Ovary (tissue), 9 donors: ENCODE data around the gene PLCB1. TPM values are rescaled to one million over a fixed set of nuclear protein-coding genes. Genes with fewer than 3 reads are reported as not detected.

ENCODE experiments used
- DNase-seq, 5 donors: peaks; one replicate each; pipeline ENCODE4 v3.0.0-alpha.2; 2019 to 2020
- H3K27ac ChIP-seq, 2 donors: fragments of 200-600 bp; one replicate each; pipeline versions ENCODE4 v1.5.1 to v1.8.0; 2019 to 2022
- H3K27me3 ChIP-seq: fragments of 200-600 bp; one replicate; pipeline ENCODE4 v1.8.0; 2022
- H3K36me3 ChIP-seq: fragments of 200-600 bp; sonication (generic); one replicate; pipeline ENCODE4 v1.5.1; 2019
- H3K4me1 ChIP-seq: one replicate; pipeline ENCODE4 v1.8.1; 2013; ENCODE audit warnings: mild to moderate bottlenecking, moderate library complexity; ENCODE audit not compliant: insufficient read depth
- H3K4me3 ChIP-seq: fragments of 200-600 bp; sonication (generic); one replicate; pipeline ENCODE4 v1.5.1; 2017
- H3K9me3 ChIP-seq, 2 donors: fragments of 200-600 bp in 1 of 2; sonication (generic) in 1 of 2; one replicate each; pipeline versions ENCODE4 v1.5.1 to v1.8.1; 2013 to 2019; ENCODE audit warnings: mild to moderate bottlenecking in 1 of 2, moderate library complexity in 1 of 2
- EP300 ChIP-seq: sonication (generic); formaldehyde crosslinking; IDR thresholded peaks from one replicate; pipeline ENCODE4 v1.6.1; 2017; ENCODE audit warnings: antibody characterized with exemption
- POLR2A ChIP-seq: fragments of 450-650 bp; IDR thresholded peaks from one replicate; pipeline ENCODE4 v1.6.1; 2017; ENCODE audit warnings: antibody characterized with exemption, mild to moderate bottlenecking, moderate library complexity
- WGBS, 3 donors: extraction: QIAGEN DNeasy Blood & Tissue Kit in 1 of 3; methylation state at CpG; one replicate each; pipeline versions ENCODE4 v1.1.5 to v1.1.7; 2013 to 2017; 5-methylcytosine and 5-hydroxymethylcytosine counted together
- intact Hi-C, 4 donors: fragments of 100-400 bp; cut with DNase I; formaldehyde crosslinking; loops; one replicate each; pipeline versions ENCODE4 v1.11.0 to v1.15.1; 2022 to 2023
- polyA plus RNA-seq, 2 donors: library from polyadenylated mRNA; stranded (reverse); fragments of 200-250 nt in 1 of 2; fragments of 350-450 nt in 1 of 2; fragmentation: Illumina TruSeq in 1 of 2; extraction: RNeasy Lipid Tissue Mini Kit (QIAGEN cat#74804) in 1 of 2; gene quantifications; one replicate each; pipeline ENCODE4 v1.2.3, GENCODE V29; 2013 to 2014
- total RNA-seq, 7 donors: library from RNA; depleted of rRNA in 2 of 7; stranded (reverse); fragments of >200 nt in 2 of 7; fragmentation: NEBNext Ultra II Directional in 3 of 7; extraction: Animal tissue kit (Norgen Biotek cat#: 25700) in 3 of 7; gene quantifications; one replicate each; pipeline versions ENCODE4 v1.1.0 to v1.2.4, GENCODE V29; 2016 to 2023
- TF ChIP-seq, protein P1 (sequence below), 3 donors: fragments of 450-650 bp in 2 of 3; fragments of 200-600 bp in 1 of 3; IDR thresholded peaks; one replicate each; pipeline versions ENCODE4 v1.5.1 to v1.8.0; 2016 to 2022; ENCODE audit warnings: antibody characterized with exemption in 3 of 3, mild to moderate bottlenecking in 1 of 3
- donor health status: DM: no; HTN: no; CAD: no; lungs with moderate emphysema.
- donor health status: DM: no; HTN: no; CAD: no.
- donor health status: Bipolar disorder and iron deficiency.
- donor health status: DM: yes; HTN: yes; CAD: no.
- donor health status: DM: no; HTN: no; CAD: no.
- donor health status: DM: yes; HTN: yes; CAD: no.

The PLCB1 gene
- total and polyA plus RNA-seq, 9 donors = 2.9 to 29.5 (median 9.0) TPM

DNA sequence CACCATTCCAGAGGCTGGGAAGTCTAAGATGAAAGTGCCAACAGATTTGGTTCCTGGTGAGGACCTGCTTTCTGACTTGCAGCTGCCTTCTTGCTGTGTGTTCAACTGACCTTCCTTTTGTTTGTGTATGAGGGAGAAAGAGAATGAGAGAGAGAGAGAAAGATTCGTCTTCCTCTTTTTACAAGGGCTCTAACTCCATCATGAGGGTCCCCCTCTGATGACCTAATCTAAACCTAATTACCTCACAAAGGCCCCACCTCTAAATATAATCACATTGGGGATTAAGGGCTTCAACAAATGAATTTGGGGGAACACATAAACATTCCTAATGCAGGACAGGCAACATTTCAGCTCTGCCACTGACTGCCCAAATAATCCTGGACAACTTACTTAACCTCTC, 130.7 kb downstream of the PLCB1 start:
- no peak overlapping the region for H3K4me3 ChIP-seq
- H3K4me1 ChIP-seq = no peaks in the 10 kb centered on the region
- intact Hi-C loops = no loop called here
- H3K36me3 ChIP-seq = no peaks in the 10 kb centered on the region
- WGBS, 3 donors = 69 to 86% (median 75%) methylated on average over 1 of the region's 1 CpG
- H3K27ac ChIP-seq = no peak overlapping the region
- H3K9me3 ChIP-seq = no peaks in the 10 kb centered on the region
- no peaks in the 10 kb centered on the region for H3K27me3 ChIP-seq
- no peak for DNase-seq
- TF ChIP-seq, protein P1, sequence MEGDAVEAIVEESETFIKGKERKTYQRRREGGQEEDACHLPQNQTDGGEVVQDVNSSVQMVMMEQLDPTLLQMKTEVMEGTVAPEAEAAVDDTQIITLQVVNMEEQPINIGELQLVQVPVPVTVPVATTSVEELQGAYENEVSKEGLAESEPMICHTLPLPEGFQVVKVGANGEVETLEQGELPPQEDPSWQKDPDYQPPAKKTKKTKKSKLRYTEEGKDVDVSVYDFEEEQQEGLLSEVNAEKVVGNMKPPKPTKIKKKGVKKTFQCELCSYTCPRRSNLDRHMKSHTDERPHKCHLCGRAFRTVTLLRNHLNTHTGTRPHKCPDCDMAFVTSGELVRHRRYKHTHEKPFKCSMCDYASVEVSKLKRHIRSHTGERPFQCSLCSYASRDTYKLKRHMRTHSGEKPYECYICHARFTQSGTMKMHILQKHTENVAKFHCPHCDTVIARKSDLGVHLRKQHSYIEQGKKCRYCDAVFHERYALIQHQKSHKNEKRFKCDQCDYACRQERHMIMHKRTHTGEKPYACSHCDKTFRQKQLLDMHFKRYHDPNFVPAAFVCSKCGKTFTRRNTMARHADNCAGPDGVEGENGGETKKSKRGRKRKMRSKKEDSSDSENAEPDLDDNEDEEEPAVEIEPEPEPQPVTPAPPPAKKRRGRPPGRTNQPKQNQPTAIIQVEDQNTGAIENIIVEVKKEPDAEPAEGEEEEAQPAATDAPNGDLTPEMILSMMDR (IDR thresholded peaks at IDR 0.05) = no peak
- TF ChIP-seq POLR2A (no peak), EP300 (no peak)

DNA sequence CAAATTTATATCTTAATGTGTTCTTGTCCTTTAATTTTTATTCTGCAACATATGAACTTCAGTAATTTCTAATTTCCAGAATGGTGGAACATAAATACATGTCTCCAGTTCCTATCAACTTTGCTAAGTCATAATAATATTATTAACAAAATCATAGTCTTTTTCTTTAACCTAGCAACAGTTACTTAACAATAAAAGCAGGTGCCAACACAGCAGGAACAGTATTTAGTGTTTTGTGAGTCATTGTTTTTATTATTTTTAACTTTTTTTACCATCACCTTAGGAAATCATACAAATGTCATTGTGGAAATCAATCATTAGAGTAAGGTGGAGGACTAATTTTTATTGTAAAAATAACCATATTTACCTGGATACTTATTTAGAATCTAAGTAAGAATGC, 133.5 kb downstream of the PLCB1 start:
- no peak for TF ChIP-seq EP300
- TF ChIP-seq, protein P1 (IDR thresholded peaks at IDR 0.05) = no peak
- no peak for TF ChIP-seq POLR2A
- intact Hi-C loops = no loop called here
- Histone ChIP-seq H3K36me3 (no peaks in the 10 kb centered on the region), H3K4me3 (no peak overlapping the region), H3K4me1 (no peaks in the 10 kb centered on the region), H3K27me3 (no peaks in the 10 kb centered on the region), H3K9me3 (no peaks in the 10 kb centered on the region), H3K27ac (no peak overlapping the region)
- no peak for DNase-seq

DNA sequence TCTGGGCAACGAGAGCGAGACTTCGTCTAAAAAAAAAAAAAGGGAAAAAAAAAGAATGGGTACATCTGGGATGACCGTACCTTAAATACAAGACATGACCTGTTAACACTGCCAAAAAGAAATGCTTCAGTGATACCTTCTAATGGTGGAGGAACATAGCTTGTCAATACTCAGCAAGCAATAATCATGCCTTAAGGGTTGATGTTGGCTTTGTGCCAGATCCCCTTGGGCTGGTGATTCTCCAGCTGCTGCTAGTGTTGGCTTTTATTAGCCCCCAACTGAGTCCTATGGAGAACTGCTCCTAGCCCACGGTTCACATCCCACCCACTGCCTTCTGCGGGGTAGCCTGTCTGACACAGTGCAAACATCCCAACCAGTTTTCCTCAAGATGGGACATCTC, 134.9 kb downstream of the PLCB1 start:
- Histone ChIP-seq H3K27ac (no peak overlapping the region), H3K9me3 (no peaks in the 10 kb centered on the region), H3K4me3 (no peak overlapping the region), H3K27me3 (no peaks in the 10 kb centered on the region), H3K36me3 (no peaks in the 10 kb centered on the region), H3K4me1 (no peaks in the 10 kb centered on the region)
- intact Hi-C loops = no loop called here
- DNase-seq = no peak
- no peak for TF ChIP-seq EP300
- TF ChIP-seq POLR2A = no peak
- TF ChIP-seq, protein P1 (IDR thresholded peaks at IDR 0.05) = no peak
- 86 to 98% (median 90%) methylated on average over 6 of the region's 6 CpGs for WGBS, 3 donors

DNA sequence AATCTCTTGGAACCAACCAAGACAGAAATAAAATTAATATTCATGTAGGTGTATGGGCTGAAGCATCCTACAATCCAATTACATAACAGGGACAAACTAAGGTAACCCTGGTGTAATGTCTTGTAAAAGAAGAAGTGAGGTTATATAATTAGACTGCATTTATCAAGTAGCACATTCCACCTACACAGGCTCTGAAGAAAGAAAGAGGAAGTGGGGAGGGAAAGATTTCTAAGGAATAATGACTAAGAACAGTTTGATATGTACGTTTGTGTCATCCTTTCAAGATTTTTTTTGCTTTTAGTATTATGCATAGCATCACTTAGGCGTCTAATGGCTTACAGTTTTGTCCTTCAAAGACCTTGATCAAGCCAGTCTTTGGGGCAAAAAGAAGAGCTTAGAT, 139.7 kb downstream of the PLCB1 start:
- H3K36me3 ChIP-seq = no peaks in the 10 kb centered on the region
- H3K27ac ChIP-seq = no peak overlapping the region
- no peaks in the 10 kb centered on the region for H3K27me3 ChIP-seq
- H3K9me3 ChIP-seq = no peaks in the 10 kb centered on the region
- no peaks in the 10 kb centered on the region for H3K4me1 ChIP-seq
- TF ChIP-seq, protein P1 (IDR thresholded peaks at IDR 0.05) = no peak
- intact Hi-C loops = no loop called here
- no peak for DNase-seq
- no peak overlapping the region for H3K4me3 ChIP-seq
- whole genome bisulfite sequencing, 3 donors = 64 to 74% (median 69%) methylated on average over 2 of the region's 2 CpGs

DNA sequence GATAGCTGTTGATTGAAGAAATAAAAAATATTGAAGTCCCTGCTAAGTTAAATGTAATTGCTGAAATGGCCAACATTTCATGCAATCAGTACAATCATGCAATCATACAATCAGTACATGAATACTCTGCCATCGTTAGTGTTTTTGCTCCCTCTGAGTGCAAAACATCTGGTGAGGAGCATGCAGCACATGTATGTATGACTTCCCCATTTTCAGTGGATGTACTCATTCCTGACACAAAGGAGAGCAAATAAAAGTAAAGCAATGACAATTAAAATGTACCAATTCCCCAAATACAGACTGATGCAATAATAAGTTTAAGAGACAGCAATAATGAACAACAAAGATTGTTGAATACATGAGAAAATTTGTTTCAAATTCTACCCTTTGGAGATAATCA, 140.7 kb downstream of the PLCB1 start:
- TF ChIP-seq POLR2A (no peak), EP300 (no peak)
- TF ChIP-seq, protein P1 (IDR thresholded peaks at IDR 0.05) = no peak
- DNase-seq = no peak
- H3K4me3 ChIP-seq = no peak overlapping the region
- H3K27ac ChIP-seq = no peak overlapping the region
- H3K9me3 ChIP-seq = no peaks in the 10 kb centered on the region
- 73 to 91% (median 83%) methylated on average over 1 of the region's 1 CpG for WGBS, 3 donors
- no peaks in the 10 kb centered on the region for H3K27me3 ChIP-seq
- intact Hi-C loops = no loop called here
- H3K4me1 ChIP-seq = no peaks in the 10 kb centered on the region
- no peaks in the 10 kb centered on the region for H3K36me3 ChIP-seq
